ENCODE results near the gene CEACAM16.
"Not testable (repeated sequence)": the region's sequence is repeated elsewhere in the genome, so short reads cannot be mapped to it uniquely, and the experiment has no call there.

Gene CEACAM16

DNA sequence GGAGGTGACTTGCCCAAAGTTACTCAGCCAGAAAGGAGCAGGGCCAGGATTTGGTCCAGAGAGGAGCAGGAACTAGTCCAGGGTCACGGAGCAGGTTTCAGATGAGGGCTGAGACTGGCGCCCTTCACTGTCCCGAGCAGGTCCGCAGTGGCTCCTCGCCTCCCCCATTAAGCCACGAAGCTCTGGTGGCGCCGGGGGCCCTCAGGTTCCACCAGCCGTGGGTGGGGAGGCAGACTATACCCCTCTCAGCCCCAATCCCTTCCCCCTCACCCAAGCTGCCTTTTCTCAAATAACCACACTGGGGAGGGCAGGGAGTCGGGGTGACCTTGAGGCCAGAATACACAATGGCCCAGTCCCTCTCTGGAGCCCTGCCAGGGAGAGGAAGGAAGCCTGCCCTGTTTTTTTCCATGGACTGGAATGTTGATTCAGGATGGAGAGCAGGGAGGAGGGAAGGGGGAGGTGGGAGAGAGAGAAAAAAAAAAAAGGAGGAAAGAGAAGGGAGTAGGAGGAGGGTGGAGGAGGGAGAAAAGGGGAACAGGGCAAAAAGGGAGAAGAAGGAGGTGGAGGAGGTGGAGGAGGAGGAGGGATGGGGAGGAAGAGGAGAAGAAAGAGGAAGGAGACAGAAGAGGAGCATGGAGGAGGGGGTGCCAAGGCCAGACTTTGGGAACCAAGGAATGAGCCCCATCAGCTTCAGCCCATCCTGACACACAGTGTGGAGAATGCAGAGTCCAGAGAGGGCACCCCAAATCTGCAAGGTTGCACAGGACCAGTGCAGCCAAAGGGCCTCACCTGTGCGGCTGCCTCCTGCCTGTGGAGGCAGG lies 19.7 kb downstream of the CEACAM16 start:
- no peak overlapping the region; the same call in 1 of the 2 replicates for H3K27ac ChIP-seq (replicated peaks)
- DNase-seq (ENCODE audit: low read depth in 1 of 2, low spot score in 1 of 2): peak in 1 of 2 experiments; percentile 34
- TF ChIP-seq GABPA (IDR thresholded peaks at IDR 0.05; ENCODE audit: low read depth): no peak
- TF ChIP-seq SPI1 (IDR thresholded peaks at IDR 0.05; ENCODE audit: borderline replicate concordance, low read depth): peak; percentile 78
- no peak for TF ChIP-seq REST (IDR thresholded peaks at IDR 0.05; ENCODE audit: insufficient replicate concordance, low read depth)
- no peaks in the 10 kb centered on the region for H3K27me3 ChIP-seq (ENCODE audit: insufficient read depth, poor library complexity, severe bottlenecking)
- no peak overlapping the region for H3K4me3 ChIP-seq (replicated peaks; ENCODE audit: insufficient read depth, low read length)

- Histone ChIP-seq H3K27ac (replicated peaks) (no peak overlapping the region), H3K27me3 (ENCODE audit: insufficient read depth, poor library complexity, severe bottlenecking) (no peaks in the 10 kb centered on the region), H3K4me3 (replicated peaks; ENCODE audit: insufficient read depth, low read length) (no peak overlapping the region)
These were observed 20.3 kb downstream of the CEACAM16 start for GRCh38 chr19:44719262-44719701.

GRCh38 chr19:44720396-44720795 lies 21.4 kb downstream of the CEACAM16 start:
- H3K27me3 ChIP-seq (ENCODE audit: insufficient read depth, poor library complexity, severe bottlenecking); H3K27ac ChIP-seq (replicated peaks); H3K4me3 ChIP-seq (replicated peaks; ENCODE audit: insufficient read depth, low read length); DNase-seq (ENCODE audit: low read depth in 1 of 2, low spot score in 1 of 2): not testable (repeated sequence)

More at GRCh38 chr19:44719262-44719701, 20.3 kb downstream of the CEACAM16 start:
- TF ChIP-seq REST (IDR thresholded peaks at IDR 0.05; ENCODE audit: insufficient replicate concordance, low read depth): no peak
- no peak for TF ChIP-seq CTCF (IDR thresholded peaks at IDR 0.05; ENCODE audit: insufficient read depth, low read length)
- no peak for TF ChIP-seq GABPA (IDR thresholded peaks at IDR 0.05; ENCODE audit: low read depth)
- TF ChIP-seq SPI1 (IDR thresholded peaks at IDR 0.05; ENCODE audit: borderline replicate concordance, low read depth): no peak
- no peak for TF ChIP-seq POLR2AphosphoS5 (IDR thresholded peaks at IDR 0.05; ENCODE audit: low read depth)
- no peak for DNase-seq (ENCODE audit: low read depth in 1 of 2, low spot score in 1 of 2)

GRCh38 chr19:44720945-44721344 lies 22.0 kb downstream of the CEACAM16 start:
- no peak for TF ChIP-seq REST (IDR thresholded peaks at IDR 0.05; ENCODE audit: insufficient replicate concordance, low read depth)
- TF ChIP-seq POLR2AphosphoS5 (IDR thresholded peaks at IDR 0.05; ENCODE audit: low read depth): no peak
- no peak for TF ChIP-seq CTCF (IDR thresholded peaks at IDR 0.05; ENCODE audit: insufficient read depth, low read length)
- no peak for TF ChIP-seq GABPA (IDR thresholded peaks at IDR 0.05; ENCODE audit: low read depth)
- H3K27ac ChIP-seq (replicated peaks): no peak overlapping the region

DNA sequence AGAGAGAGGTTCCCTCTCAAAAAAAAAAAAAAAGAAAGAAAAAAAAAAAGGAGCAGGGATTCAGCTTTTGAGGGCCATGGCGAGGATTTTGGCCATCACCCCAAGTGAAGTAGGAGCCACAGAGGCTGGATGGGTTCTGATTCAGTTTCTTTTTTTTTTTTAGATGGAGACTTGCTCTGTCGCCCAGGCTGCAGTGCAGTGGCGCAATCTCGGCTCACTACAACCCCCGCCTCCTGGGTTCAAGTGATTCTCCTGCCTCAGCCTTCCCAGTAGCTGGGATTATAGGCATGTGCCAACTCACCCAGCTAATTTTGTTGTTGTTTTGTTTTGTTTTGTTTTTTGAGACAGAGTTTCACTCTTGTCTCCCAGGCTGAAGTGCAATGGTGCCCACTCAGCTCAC lies 22.4 kb downstream of the CEACAM16 start:
- not testable (repeated sequence) for H3K27me3 ChIP-seq (ENCODE audit: insufficient read depth, poor library complexity, severe bottlenecking); H3K4me3 ChIP-seq (replicated peaks; ENCODE audit: insufficient read depth, low read length)
- H3K27ac ChIP-seq (replicated peaks): peak overlapping the region; percentile 61
- DNase-seq (ENCODE audit: low read depth in 1 of 2, low spot score in 1 of 2): peak in 1 of 2 experiments; percentile 34

More at GRCh38 chr19:44720945-44721344, 22.0 kb downstream of the CEACAM16 start:
- DNase-seq (ENCODE audit: low read depth in 1 of 2, low spot score in 1 of 2): no peak
- no peak overlapping the region for H3K4me3 ChIP-seq (replicated peaks; ENCODE audit: insufficient read depth, low read length)
- H3K27me3 ChIP-seq (ENCODE audit: insufficient read depth, poor library complexity, severe bottlenecking): no peaks in the 10 kb centered on the region
